Measurements from ENCODE around the gene FRK. TPM values are rescaled to one million over a fixed set of nuclear protein-coding genes. Genes with fewer than 3 reads are reported as not detected.
"Not testable (repeated sequence)": the region's sequence is repeated elsewhere in the genome, so short reads cannot be mapped to it uniquely, and the experiment has no call there.

The FRK gene
- total RNA-seq, 1 donor from 2014 or later, result under 0.01 TPM

- no peak for DNase-seq (ENCODE audit: low read depth in 2 of 2)
These were observed 14.2 kb upstream of the FRK start for GRCh38 chr6:116074732-116075390.

GRCh38 chr6:116073765-116074440 is 13.2 kb upstream of the FRK start:
- peak in 1 of 2 donors; percentile 54 for DNase-seq (ENCODE audit: low read depth in 2 of 2)

GRCh38 chr6:116072368-116072767 is 11.7 kb upstream of the FRK start:
- peak; percentile 83 to 94 for DNase-seq (ENCODE audit: low read depth in 2 of 2)

- no peak for DNase-seq (ENCODE audit: low read depth in 2 of 2)
These were observed 10.1 kb upstream of the FRK start for GRCh38 chr6:116070616-116071389.

GRCh38 chr6:116070101-116070500 is 9.4 kb upstream of the FRK start:
- DNase-seq (ENCODE audit: low read depth in 2 of 2), result no peak

GRCh38 chr6:116066789-116067188 is 6.1 kb upstream of the FRK start:
- DNase-seq (ENCODE audit: low read depth in 2 of 2), result no peak

- DNase-seq (ENCODE audit: low read depth in 2 of 2), result no peak
These were observed 4.0 kb upstream of the FRK start for GRCh38 chr6:116064666-116065065.

GRCh38 chr6:116062496-116062895 is 1.8 kb upstream of the FRK start:
- DNase-seq (ENCODE audit: low read depth in 2 of 2), result no peak

GRCh38 chr6:116059713-116060571 is 749 bp downstream of the FRK start:
- peak in 1 of 2 donors; percentile 5 for DNase-seq (ENCODE audit: low read depth in 2 of 2)

GRCh38 chr6:116057766-116058165 is 2.9 kb downstream of the FRK start:
- DNase-seq (ENCODE audit: low read depth in 2 of 2), result no peak

- no peak for DNase-seq (ENCODE audit: low read depth in 2 of 2)
These were observed 5.2 kb downstream of the FRK start for GRCh38 chr6:116055513-116055912.

GRCh38 chr6:116051244-116051643 is 9.4 kb downstream of the FRK start:
- no peak for DNase-seq (ENCODE audit: low read depth in 2 of 2)

- no peak for DNase-seq (ENCODE audit: low read depth in 2 of 2)
These were observed 10.0 kb downstream of the FRK start for GRCh38 chr6:116050737-116051136.

GRCh38 chr6:116049321-116049720 is 11.4 kb downstream of the FRK start:
- no peak for DNase-seq (ENCODE audit: low read depth in 2 of 2)

- peak in 1 of 2 donors; percentile 4 for DNase-seq (ENCODE audit: low read depth in 2 of 2)
These were observed 13.3 kb downstream of the FRK start for GRCh38 chr6:116047173-116047933.

GRCh38 chr6:116046737-116047136 is 14.0 kb downstream of the FRK start:
- DNase-seq (ENCODE audit: low read depth in 2 of 2), result no peak

- not testable (repeated sequence) for DNase-seq (ENCODE audit: low read depth in 2 of 2)
These were observed 14.4 kb downstream of the FRK start for GRCh38 chr6:116046272-116046671.

- DNase-seq (ENCODE audit: low read depth in 2 of 2), result no peak
These were observed 18.8 kb downstream of the FRK start for GRCh38 chr6:116041934-116042333.

- no peak for DNase-seq (ENCODE audit: low read depth in 2 of 2)
These were observed 19.7 kb downstream of the FRK start for GRCh38 chr6:116040993-116041392.

GRCh38 chr6:116036885-116037284 is 23.8 kb downstream of the FRK start:
- no peak for DNase-seq (ENCODE audit: low read depth in 2 of 2)
